NCI-H146 (cell line): Measurements from ENCODE around the gene IQCF5.
"Not testable (repeated sequence)": the region's sequence is repeated elsewhere in the genome, so short reads cannot be mapped to it uniquely, and the experiment has no call there.

ENCODE experiments used
- DNase-seq: peaks from one replicate; lab custom pipeline; 2025; lab: John Stamatoyannopoulos, UW

Gene IQCF5

GRCh38 chr3:51868896-51869295 lies 6.5 kb downstream of the IQCF5 start:
- DNase-seq = not testable (repeated sequence)

GRCh38 chr3:51862886-51863285 lies 12.5 kb downstream of the IQCF5 start:
- DNase-seq = no peak

DNA sequence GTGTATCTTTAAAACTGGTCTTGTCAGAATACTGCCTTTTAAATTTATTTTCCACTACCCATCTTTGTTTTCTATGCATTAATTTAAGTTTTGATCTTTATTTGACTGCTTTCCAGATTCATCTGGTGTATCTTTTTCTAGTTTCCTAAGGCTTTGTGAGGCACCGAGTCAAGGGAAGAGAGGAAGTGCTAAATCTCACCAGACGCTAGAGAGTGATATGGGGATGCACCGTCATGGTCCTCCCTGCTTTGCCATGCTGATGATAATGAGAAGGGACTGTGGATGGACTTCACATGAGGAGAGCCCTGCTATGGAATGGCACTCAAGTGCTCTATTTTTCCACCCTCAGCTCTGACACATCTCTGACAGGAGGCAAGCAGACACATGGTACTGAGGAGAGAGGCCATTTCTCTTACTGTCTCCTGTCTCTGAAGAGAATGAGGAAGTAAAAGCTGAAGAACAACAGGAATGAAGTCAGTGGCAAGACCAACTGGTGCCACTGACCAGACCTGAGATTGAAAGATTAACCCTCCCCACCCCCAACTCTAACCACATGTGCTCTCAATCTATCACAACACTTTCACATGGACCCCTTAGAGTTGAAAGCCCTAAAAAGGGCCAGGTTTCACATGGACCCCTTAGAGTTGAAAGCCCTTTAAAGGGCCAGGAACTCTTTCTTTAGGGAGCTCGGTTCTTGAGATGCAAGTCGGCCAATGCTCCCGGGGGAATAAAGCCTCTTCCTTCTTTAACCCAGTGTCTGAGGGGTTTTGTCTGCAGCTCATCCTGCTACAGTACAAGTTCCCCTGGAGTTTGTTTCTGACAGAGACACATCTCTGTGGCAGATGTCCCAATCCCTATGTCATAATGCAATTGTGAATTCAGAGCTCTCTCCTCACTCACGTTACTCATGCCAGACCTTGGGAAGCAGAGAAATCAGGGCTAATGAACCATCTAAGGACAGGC lies 14.4 kb downstream of the IQCF5 start, which contains the start of gene IQCF2:
Gene IQCF2 (plus strand): TSS at position 913 of the 963 bp plus-strand sequence. CDS start 52 bp downstream, outside the sequence.
- no peak for DNase-seq

DNA sequence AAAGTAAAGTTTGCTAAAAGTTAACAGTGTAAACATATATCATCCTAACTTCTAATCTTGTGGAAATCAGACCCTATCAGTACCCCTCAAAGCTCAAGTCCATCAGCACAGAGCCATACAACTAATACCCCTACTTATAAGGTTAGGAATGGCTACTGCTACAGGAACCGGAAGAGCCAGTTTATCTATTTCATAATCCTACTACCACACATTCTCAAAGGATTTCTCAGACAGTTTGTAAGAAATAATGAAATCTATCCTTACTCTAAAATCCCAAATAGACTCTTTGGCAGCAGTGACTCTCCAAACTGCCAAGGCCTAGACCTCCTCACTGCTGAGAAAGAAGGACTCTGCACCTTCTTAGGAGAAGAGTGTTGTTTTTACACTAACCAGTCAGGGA lies 20.0 kb downstream of the IQCF5 start:
- not testable (repeated sequence) for DNase-seq

GRCh38 chr3:51845129-51845528 lies 30.3 kb downstream of the IQCF5 start:
- DNase-seq = no peak

DNA sequence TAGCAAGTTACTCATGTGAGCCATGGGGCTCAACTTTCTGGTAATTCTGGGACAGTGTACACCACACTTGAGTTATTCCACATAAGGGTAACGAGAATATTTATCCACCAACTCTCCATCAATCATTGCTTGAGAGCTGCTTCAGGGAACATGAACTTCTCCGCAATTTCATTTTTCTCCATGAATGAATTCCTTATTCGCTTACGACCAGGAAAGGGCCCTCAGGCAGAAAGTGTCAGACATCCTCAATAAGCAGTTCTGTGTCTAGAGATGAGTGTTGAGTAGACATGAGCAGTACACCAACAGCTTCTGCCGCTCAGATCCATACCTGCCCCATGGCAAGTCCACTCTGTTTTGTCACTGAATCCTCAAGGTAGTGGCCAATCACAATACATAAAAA lies 38.8 kb downstream of the IQCF5 start:
- no peak for DNase-seq

GRCh38 chr3:51830836-51831385 lies 44.5 kb downstream of the IQCF5 start:
- no peak for DNase-seq

- DNase-seq = no peak
Observed at GRCh38 chr3:51830345-51830744, 45.1 kb downstream of the IQCF5 start.

DNA sequence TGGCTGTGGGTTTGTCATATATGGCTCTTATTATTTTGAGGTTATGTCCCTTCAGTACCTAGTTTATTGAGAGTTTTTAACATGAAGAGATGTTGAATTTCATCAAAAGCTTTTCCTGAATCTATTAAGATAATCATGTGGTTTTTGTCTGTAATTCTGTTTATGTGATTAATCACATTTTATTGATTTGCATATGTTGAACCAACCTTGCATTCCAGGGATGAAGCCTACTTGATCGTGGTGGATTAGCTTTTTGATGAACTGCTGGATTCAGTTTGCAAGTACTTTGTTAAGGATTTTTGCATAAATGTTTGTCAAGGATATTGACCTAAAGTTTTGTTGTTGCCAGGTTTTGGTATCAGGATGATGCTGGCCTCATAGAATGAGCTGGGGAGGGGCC lies 47.1 kb downstream of the IQCF5 start:
- no peak for DNase-seq
